HG03439 (cell line): ENCODE data around the gene THRB.

Experiments
- ATAC-seq: cut with Tn5 transposase; IDR thresholded peaks from one replicate; pipeline ENCODE4 v1.9.1; 2021; ENCODE audit warnings: mild to moderate bottlenecking, moderate library complexity; ENCODE audit not compliant: unreplicated experiment

The THRB gene

DNA sequence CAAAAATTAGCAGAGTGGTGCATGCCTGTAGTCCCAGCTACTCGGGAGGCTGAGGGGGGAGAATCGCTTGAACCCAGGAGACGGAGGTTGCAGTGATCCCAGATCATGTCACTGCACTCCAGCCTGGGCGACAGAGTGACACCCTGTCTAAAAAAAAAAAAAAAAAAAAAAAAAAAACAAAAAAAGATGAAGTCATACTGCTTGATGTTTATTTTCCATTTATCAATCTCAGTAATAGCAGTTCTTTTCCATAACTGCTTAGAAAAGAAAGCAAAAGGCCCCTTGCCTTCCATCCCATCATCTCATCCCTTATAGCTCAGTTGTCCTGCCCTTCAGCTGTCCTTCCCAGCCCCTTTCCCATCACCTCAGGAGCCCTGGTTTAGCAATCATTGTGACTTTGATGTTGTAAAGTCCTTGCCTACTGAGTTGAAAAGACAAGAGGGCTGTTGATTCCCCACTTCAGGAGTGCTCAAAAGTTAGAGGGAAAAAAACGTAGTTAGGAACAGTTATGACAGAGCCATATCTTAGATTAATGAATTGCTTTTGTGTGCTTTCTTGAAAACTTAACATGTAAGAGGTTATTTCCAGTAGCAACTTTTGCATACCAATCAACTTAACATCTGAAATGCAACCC, 18.0 kb upstream of the THRB start:
- no peak for ATAC-seq

DNA sequence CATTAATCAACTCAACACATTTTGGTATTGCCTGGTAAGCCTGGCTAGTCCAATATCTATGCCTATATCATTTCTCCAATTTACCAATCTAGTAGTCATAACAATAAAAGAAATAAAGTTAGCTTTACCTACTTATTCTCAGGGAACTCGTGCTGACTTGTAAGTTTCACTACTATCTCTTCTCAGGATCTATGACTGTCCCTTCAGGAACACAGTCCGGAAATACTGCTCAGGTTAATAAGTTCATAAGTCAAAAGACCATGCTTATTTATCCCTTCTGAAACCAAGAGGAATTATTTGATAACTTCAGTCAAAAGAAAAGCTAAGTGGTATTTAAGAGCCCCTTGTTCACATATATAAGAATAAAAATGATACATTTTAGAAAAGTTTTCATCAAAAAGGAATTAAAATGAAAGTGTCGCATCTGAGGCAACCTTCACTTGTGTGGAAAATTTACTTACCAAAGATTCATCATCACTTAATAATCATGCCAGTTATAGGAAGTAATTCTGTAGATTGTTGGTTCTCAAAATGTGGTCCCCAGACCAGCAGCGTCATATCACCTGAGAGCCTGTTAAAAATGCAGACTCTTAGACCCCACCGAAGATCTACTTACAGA, 15.5 kb upstream of the THRB start:
- ATAC-seq, result no peak

DNA sequence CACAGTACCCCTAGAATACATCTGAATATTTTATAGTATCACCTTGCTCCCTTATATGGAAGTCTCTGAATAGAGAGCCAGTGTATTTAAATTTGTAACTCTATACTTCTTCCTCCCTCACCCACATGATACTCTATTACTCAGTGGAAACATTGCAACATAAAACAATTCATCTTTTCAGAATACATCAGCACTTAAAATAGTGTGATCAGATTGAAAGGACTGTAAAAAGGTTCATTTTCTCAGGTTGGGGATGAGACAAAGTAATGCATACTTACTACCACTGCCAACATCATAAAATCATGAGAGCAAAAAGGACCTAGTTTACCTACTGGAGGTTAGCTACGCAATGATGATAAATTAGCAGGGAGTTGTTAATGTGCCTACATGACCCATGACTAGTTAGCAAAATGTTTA, 13.8 kb upstream of the THRB start:
- ATAC-seq, result no peak

DNA sequence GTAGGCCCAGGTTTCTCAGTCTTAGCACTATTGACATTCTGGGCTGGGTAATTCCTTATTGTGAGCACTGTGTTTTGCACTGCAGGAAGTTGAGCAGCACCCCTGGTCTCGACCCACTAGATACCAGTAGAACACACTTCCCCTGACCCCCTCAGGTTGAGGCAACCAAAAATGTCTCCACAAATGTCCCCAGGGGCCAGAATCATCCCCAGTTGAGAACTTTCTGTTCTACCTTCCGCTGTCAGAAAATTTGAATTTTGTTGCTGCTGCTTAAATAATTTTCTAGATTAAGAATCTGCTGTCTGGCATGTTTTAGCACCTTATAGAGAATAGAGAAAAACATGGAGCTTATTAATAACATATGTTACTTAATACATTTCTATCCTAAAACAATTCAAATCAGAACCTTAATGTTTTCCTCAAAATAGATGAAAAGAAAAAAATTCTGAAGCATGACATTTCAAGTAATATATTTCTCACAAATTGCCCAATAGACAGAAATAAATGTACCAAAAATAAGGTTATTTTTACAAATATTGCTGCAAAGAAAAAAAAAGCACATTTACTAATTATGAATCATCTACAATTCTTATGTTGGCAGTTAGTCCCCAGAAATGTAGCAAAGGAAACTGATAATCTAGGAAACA, 13.2 kb upstream of the THRB start:
- no peak for ATAC-seq

DNA sequence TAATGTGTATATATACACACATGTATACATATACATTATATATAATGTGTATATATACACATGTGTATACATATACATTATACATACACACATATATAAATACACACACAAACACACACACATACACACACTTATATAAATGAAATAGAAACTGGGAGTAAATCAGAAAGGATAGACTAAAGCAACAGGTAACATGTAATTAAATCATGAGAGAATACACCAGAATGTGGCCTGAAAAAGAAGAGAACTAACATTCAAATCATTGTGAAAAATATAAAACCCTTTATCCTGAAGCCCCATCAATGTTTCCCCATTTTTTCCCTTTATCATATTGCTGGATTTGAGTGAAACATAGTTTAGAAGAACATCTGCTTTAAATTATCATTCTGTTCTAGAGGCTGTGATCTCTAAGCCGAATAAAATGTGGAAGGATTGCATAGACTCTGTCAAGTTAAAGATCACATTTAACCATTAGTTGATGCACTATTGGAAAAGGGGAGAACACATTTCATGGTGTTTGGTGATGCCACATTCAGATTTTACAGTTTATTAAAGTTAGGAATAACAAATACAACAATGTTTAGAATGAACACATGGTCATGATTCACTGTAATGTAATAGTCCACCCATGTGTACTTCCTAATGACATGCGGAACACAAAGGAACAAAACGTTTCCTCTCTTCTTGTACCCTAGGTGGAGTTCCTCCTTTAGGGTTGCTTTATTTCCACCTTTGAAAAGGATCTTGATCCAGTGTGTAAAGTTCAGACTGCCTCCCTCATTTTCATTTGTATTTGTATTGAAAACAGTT, 12.5 kb upstream of the THRB start:
- ATAC-seq, result no peak

DNA sequence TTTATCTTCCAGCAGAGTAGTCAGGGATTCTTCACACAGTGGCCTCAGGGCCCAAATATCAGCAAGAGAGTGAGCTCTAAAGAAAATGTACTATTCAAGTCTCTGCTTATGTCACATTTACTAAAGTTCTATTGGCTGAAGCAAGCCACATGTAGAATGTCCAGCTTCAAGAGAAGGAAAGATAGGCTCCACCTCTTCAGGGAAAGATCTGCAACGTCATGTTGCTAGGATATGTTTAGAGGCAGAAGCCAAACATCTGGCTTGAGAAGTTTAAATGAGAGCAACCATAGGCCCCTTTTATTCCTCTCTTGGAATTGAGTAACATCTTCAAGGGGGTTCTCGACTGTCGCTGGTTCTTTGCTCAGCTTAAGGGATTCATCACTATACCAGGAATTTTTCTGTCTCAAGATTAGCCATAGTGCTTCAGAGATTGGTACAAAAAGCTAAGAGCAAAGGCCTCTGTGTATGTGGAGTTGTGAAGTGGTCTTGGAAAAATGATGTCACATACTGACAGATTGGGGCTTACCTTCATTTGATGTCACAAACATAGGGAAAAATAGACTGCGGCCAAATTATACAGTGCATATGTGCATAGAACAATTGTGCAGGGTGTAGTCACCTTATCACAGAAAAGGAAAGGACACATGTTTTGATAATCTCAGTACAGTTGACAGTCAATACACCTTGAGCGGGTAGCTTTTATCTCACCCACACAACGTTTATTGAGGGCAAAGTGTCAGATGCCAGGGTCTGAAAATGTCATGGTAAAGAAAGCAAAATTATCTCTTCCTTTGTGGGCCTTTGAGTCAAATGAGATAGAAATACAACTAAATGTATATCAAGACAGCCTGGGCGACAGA, 11.3 kb upstream of the THRB start:
- ATAC-seq, result no peak

DNA sequence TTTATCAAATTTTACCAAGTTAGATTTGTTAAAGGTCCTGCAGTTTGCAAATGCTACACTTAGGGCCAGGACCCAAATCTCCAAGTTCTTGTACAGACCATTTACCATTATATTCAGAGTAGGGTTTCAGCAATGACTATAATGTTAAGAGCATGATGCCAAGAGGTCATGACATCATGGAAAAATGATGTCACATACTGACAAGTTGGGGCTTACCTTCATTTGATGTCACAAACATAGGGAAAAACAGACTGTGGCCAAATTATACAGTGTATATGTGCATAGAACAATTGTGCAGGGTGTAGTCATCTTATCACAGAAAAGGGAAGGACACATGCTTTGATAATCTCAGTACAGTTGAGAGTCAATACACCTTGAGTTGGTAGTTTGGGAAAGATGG, 10.1 kb upstream of the THRB start:
- no peak for ATAC-seq

DNA sequence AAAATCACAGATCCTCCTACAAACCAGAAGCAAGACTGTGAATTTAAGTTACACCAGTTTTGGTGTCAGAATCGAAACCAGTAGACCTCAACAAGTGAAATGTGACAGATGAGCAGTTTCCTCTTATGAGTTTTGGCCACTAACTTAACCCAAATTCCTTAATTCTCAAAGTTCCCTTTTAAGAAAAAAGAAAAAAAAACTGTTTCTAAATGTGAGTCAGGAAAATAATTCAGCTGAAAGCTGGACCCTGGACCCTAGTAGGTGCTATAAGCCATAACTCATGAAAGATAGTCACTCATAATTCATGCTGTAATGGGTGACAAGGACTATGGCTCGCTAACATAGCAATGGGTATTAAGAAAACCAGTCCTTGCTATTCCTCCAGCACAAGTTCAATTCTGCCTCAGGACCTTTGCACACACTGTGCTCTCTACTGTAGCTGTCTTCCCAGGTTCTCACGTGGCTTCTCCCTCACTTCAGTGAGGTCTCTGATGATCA, 9.0 kb upstream of the THRB start:
- peak; percentile 88 for ATAC-seq

DNA sequence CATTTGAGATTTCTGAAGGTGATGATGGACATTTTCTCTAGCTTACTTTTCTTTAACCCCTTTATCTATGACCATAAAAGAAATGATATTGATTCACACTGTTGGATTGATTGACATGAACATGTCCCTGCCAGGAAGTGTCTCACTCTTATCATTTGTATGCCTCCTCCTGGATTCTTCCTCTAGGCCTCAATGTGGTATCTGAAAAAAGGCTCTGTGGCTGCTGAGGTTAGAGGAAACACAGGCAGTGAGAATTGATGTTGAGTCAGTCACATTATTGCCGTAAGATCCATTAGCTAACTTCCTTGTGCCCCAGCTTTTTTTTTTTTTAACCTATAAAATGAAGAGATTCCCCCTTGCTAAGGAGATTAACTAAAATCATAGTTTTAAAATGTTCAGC, 8.0 kb upstream of the THRB start:
- no peak for ATAC-seq

DNA sequence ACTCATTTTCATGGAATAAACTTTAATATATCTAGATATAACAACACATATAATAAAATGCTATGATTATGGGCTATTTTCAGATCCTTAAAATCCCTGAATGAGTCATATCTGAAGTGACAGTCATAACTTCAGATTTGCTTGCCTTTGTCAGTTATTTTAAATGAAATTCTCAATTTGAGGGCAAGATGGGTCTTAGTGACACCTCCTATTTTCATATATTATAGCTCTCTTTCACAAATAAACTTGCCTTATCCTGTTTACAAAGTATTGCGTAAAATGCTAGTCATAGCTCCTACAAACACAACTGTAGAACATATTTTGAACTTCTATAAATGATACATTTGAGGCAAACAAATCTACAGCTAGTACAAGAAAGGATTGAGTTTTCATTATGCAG, 6.2 kb upstream of the THRB start:
- ATAC-seq, result no peak

DNA sequence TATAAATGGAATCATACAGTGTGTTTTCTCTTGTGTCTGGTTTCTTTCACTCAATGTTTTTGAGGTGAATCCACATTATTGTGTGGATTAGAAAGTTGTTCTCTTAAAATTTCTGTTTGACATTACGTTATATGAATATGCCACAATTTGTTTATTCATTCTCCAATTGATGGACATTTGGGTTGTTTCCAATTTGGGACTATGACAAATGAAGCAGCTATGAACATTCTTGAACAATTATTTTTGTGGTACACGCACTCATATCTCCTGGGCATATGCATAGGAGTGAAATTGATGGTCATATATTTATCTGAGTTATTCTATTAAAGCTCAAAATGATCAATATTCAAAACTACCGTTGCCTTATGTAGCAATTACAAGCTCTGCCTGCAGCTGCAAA, 5.3 kb upstream of the THRB start:
- no peak for ATAC-seq

DNA sequence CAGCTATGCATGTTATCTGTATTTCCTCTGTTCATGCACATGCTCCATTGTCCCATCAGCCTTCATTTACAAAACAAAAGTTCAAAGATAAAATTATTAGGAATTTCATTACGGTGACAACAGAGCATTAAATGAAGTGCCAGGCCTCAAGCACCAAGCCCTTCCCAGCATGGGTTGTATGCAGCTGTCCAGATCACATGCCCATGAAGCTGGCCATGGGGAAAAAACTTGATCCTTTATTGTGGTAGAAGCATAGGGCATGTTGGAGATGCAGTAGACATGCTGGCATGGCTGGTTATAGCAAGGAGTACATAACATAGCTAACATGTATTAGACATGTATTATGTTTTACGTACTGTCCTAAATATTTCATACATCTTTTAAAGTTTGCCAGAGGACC, 4.1 kb upstream of the THRB start:
- ATAC-seq, result no peak

DNA sequence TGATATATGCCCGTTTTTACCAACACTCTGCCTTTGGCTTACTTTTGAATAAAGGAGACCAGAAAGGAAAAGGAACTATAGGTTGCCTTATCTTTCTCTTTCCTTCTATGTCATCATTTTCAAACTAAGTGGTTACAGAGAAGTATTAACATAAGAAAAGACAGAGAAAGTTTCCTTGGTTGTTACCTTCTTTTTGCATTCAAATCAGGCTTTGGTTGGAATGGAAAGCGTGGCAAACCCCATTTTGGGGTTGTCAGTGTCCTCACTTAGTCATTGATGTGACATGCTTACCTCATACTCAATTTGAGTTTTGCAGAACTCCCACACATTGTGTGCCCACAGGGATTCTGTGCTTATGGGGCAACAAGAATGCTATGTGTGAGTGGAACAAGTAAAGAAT, 3.7 kb upstream of the THRB start:
- no peak for ATAC-seq

DNA sequence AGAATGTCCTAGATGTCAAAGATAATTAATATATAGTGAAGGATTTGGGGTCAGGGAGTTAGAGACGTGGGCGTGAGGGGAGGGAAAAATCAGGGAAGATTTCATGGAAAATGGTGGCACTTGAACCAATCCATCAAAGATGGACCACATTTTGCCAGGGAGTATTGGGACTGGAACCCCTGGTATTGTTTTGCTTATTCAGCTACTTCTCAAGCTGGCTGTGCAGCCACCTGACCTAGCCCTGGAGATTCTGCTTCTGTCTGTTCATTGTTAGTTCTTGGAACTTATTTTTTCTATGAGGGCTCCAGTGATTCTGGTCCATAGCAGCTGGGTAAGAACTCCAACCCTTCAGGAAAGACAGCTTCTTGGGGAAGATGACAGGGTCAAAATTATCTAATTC, 3.3 kb upstream of the THRB start:
- ATAC-seq, result no peak

DNA sequence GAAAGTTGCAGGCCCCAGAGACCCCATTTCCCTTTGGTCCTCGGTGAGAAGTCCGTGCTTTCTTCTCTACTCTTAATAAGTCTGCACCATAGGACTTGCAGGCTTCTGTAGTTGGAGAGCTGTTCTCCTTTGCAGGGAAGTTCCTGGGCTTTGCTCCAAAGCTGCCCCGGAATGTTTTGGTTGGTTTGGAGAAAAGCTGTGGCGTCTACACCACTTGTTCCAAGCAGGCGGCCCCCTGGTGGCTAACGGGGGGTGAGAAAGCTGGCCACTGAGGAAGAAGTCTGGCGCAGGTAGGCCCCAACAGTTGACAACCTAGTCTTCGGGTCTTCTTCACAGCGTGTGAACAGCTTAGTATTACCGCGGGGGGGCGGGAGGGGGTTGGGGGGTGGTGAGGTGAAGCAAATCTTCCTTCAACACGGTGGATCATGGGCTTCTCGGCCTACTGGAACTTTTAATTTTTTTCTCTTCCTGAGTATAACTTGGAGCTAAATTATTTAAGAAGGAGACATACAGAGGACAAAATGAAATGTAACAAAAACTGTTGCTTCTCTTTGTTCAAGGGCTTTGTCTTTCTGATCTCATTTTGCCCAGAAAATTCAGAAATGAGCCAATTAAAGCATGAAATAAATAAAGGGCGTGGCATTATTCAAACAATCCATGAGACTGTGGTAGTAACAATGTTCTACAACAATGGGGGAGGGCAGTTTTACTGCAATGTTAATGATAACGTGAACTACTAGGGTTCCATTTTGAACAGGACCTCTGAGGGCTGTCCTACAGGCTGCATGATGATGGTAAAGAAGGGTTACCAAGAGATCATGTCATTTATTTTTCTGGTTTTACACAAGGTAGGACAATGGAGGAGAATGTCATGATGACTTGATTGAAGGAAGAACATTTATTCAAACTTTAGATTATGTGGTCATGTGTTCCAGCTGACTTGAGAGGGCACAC, 2.2 kb upstream of the THRB start:
- ATAC-seq, result no peak

DNA sequence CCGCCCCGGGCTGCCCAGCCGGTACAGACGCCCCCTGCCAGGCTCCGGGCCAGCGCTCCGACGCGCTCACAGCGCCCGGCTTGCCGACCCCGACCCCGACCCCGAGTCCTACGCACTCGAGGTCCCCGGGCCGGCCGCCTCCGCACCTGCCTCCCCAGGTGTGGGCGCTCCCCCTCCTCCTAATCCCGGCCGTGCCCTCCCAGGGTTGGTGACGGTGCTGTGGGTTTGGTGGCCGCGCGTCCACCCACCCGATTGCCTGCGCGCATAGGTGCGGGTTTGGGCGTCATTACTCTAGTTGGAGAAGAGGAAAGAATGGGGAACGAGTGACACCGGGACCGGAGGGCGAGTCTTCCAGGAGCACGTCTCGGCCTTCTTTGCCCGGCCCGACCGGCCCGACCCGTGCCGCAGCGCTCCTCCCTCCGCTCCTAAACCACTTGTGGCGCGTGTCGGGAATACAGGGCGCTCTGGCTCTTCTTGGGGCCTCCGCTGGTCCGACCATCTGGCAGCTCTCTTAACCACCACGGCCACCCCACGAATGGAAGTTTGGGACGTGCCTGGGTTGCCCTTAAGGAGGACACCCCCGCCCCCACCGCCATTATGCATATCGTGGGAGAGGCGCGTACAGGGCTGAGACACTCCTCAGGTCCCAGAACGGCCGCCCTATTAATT, 810 bp upstream of the THRB start:
- ATAC-seq, result no peak

DNA sequence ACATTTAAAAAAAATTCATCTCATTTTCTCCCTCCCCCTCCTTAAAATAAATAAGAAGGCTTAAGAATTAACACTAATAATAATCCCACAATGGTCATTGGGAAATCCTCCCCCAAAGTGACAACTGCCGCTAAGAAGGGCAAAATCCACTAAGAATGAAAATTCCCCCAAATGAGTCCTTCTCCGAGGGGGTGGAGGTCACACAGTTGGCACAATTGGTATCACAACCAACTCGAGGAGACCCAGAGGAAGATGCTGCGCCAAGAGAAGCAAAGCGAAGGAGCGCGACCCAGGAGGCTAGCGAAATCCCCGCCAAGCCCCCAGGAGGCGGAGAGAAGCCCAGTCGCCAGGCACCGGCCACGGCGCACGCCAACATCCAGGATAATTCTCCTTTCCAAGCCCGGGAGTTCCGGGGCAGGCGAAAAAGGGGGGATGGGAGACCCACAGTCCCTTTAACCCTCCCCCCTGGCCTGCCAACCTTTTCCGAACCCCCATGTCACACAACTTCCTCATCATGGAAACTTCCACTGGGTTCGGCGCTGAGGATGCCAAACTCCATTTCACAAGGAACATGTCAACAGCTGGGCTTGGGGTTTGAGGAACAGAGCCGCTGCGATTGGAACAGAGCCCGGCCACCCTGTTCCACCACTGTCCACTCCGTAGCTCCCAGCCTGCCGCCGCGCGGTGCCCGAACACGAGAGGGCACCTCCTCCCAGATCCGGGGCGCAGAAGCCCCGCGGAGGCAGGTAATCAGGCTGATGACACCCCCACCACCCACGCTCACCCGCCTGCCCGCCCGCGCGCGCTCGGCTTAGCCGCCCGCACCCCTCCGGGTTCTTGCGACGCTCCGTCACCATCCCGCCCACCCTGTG, 668 bp downstream of the THRB start:
- ATAC-seq, result no peak

DNA sequence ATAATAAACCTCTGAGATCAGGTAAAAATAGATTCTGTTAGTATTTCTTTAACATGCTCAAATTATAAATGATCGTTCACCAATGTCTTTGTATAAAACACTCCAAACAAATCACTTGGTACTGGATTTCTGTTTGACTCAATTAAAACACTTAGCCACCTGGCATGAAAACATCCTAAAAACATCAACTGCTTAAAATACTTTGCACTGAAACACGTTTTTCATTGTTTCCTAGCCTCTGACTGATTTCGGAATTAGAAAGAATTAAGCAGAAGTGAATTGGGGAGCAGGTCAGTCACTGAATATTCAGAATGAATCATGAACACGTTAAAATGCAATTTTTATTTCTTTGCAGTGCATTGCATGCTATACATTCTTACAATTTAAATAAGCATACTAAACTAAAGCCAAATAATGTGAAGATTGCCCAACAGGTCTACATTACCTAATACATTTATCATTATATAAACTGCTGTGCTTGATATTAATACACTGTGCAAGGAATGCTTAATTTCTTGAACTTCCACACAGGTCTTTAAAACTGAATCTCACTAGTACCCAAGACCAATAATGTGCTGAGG, 1.6 kb downstream of the THRB start:
- ATAC-seq, result no peak
